ENCODE data around the gene EMID1.

The EMID1 gene

GRCh38 chr22:29204455-29205183, 1.1 kb upstream of the EMID1 start:
- TF ChIP-seq, protein P1, sequence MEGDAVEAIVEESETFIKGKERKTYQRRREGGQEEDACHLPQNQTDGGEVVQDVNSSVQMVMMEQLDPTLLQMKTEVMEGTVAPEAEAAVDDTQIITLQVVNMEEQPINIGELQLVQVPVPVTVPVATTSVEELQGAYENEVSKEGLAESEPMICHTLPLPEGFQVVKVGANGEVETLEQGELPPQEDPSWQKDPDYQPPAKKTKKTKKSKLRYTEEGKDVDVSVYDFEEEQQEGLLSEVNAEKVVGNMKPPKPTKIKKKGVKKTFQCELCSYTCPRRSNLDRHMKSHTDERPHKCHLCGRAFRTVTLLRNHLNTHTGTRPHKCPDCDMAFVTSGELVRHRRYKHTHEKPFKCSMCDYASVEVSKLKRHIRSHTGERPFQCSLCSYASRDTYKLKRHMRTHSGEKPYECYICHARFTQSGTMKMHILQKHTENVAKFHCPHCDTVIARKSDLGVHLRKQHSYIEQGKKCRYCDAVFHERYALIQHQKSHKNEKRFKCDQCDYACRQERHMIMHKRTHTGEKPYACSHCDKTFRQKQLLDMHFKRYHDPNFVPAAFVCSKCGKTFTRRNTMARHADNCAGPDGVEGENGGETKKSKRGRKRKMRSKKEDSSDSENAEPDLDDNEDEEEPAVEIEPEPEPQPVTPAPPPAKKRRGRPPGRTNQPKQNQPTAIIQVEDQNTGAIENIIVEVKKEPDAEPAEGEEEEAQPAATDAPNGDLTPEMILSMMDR (IDR thresholded peaks at IDR 0.05; ENCODE audit: low read depth, low read length, missing control alignments): no peak
- no peak overlapping the region for H3K4me3 ChIP-seq (replicated peaks; ENCODE audit: low read depth, low read length)
- DNase-seq (ENCODE audit: extremely low read depth, low read depth): no peak

DNA sequence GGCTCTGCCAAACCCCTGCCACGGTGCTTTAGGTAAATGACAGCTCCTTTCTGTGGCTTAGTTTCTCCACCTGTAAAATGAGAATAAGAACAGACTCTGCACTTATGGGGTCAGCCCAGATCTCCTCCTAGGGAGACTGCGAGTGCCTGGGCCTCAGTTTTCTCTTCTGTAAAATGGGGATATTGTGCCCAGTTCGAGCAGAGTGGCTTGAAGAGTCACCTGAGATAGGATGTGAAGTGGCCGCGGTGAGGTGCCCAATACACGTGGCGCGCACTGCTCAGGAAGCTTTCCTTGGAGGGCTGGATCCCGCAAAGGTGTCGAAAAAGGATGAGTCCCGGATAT, 473 bp upstream of the EMID1 start:
- no peak for DNase-seq (ENCODE audit: extremely low read depth, low read depth)
- TF ChIP-seq, protein P1 (IDR thresholded peaks at IDR 0.05; ENCODE audit: low read depth, low read length, missing control alignments): no peak
- H3K4me3 ChIP-seq (replicated peaks; ENCODE audit: low read depth, low read length): peak overlapping the region; percentile 37

DNA sequence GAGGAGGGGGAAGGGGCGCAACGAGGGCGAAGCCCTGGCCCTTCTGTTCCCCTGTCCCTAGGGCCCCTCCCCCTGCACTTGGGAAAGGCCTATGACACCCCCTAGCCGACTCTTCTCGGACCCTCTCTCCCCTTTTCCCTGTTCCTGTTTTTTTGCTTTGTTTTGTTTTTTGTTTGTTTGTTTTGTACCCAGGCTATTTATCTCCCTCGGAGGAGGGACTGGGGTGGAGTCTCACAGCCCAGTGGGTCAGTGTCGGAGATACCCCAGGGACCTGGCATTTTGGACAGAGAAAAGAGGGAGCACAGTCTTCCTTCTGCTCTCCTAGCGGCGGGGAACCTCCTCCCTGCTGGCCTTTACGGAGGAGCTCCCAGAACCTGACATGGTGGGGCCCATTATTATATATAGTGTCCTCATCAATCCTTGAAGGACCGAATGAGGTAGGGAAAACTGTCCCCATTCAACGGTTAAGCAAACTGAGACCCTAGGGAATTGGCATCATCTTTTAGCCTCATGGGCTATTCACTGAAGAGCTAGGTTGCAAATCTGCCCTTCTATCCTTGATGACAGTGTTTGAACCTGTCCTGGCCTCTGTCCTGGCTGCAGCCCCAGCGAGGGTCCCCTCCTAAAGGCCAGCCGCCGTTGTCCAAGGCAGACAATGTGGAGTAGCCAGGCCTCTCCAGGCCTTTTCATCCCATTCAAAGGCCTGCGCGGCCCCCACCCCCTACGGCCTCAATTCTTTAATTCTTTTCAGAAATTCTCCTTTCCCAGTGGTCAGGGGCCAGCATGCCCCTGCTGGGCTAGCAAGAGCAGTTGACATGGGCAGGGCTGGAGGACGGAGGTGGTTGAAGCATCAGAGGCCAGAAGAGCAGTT, 911 bp downstream of the EMID1 start:
- DNase-seq (ENCODE audit: extremely low read depth, low read depth): no peak
- TF ChIP-seq, protein P1 (IDR thresholded peaks at IDR 0.05; ENCODE audit: low read depth, low read length, missing control alignments): no peak
- peak overlapping the region; percentile 50 for H3K4me3 ChIP-seq (replicated peaks; ENCODE audit: low read depth, low read length)

GRCh38 chr22:29207243-29207550, 1.5 kb downstream of the EMID1 start:
- TF ChIP-seq, protein P1 (IDR thresholded peaks at IDR 0.05; ENCODE audit: low read depth, low read length, missing control alignments): no peak
- no peak for DNase-seq (ENCODE audit: extremely low read depth, low read depth)
- H3K4me3 ChIP-seq (replicated peaks; ENCODE audit: low read depth, low read length): no peak overlapping the region

DNA sequence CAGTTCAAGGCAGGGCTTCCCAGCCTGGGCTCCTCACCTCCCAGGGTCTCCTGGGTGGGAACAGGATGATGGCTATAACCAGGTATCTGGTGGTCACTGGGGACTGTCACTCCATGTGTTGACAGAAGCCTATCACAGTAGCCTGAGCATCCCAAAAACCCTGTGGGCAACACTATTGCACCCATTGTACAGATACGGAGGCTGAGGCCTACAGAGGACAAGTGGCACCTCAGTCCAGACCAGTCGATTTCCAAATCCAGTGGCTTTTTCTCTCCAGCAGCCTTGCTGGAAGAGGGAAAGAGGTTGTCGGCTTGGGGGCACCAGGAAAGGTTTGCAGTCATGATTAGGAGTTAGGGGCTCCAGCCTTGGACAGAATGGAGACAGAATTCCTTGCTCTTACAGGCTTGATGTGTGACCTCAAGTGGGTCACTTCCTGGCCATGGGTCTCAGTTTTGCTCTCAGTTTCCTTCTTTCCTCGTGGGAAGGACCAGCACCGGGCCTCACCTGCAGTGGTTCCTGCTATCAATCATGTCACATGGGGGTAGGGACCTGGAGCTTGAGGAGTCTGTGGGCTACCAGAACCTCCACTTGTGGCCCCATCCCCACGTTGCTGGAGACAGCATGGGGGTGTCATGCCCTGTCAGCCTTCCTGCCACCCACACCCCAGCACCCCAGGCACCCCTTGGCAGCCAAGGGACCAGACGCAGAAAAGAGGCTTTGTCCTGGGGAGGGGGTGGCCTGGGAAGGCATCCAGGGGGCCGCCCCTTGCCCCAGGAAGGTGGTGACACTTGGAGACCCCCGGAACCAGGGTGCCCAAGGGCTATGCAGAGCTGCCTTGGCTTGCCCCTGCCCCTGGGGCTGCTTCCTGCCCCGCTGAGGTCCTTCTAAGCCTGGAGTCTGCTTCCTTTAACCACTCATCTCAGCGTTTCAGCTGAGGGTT, 2.1 kb downstream of the EMID1 start:
- no peak for DNase-seq (ENCODE audit: extremely low read depth, low read depth)
- TF ChIP-seq, protein P1 (IDR thresholded peaks at IDR 0.05; ENCODE audit: low read depth, low read length, missing control alignments): no peak
- no peak overlapping the region for H3K4me3 ChIP-seq (replicated peaks; ENCODE audit: low read depth, low read length)

DNA sequence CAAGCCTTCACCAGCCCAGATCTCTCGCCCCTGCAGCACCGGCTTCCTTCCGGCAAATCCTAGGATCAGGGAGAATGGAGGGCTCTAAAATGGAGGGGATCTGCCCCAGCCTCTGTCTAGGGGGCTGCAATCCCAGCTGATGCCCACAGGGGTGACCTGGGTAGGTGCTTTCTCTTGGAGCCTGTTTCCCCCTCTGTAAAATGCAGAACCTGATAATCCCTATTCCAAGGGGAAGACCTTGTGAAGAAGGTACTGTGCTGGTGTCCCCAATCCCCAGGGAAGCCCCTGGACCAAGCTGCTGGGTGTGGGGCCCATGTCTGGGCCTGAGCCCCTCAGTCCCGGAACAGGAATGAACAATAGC, 2.8 kb downstream of the EMID1 start:
- TF ChIP-seq, protein P1 (IDR thresholded peaks at IDR 0.05; ENCODE audit: low read depth, low read length, missing control alignments): no peak
- DNase-seq (ENCODE audit: extremely low read depth, low read depth): no peak
- H3K4me3 ChIP-seq (replicated peaks; ENCODE audit: low read depth, low read length): no peak overlapping the region
